Muscle of arm (tissue), 14 donors: Measurements from ENCODE around the gene IL36A. TPM values are rescaled to one million over a fixed set of nuclear protein-coding genes. Genes with fewer than 3 reads are reported as not detected.

Experiments
- DNase-seq: peaks from one replicate; pipeline ENCODE4 v3.0.0-alpha.2; 2013
- long read RNA-seq, 11 donors: transcript quantifications; one replicate each; lab custom pipeline, GENCODE V29; 2026
- polyA plus RNA-seq, 12 donors: library from polyadenylated mRNA; unstranded; fragments of 120-200 nt; gene quantifications; one replicate each; pipeline ENCODE4 v1.2.1, GENCODE V29; 2013; ENCODE audit not compliant: insufficient read length in 12 of 12

The IL36A gene
- polyA plus RNA-seq, result not detected
- long read RNA-seq, donor 1, result 0 reads
- long read RNA-seq, donor 2, result 0 reads
- long read RNA-seq, donor 3, result 0 reads
- long read RNA-seq, donor 4, result 0 reads
- long read RNA-seq, donor 5, result 0 reads
- long read RNA-seq, donor 6, result 0 reads
- long read RNA-seq, donor 7, result 0 reads
- long read RNA-seq, donor 8, result 0 reads
- long read RNA-seq, donor 9, result 0 reads
- long read RNA-seq, donor 10, result 0 reads
- long read RNA-seq, donor 11, result 0 reads

DNA sequence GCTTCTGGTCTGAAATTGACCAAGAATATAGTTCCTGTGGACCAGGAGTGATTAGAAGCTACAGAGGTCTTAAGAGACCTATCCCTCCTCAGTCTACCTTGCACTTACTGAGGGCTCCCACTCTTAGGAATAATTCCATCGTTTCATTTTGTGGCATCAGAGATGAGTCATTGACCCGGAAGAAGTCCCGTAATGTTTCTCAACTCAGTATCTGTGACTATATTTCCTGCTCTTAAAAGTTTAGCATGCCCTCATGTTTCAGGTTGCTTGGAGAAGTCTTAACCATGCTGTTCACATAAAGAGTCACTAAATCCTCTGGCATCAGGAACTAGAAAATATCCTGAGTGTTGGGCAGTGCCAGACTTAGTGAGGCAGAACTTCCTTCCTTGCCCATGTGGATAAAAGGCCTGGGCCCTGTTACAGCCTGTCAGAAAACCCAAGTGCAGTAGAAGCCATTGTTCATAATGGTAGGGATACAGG, at the start of gene IL36A:
TSS of gene IL36A (plus strand) at position 430 of the 480 bp plus-strand sequence. CDS start 413 bp downstream, outside the sequence.
- DNase-seq, result no peak

DNA sequence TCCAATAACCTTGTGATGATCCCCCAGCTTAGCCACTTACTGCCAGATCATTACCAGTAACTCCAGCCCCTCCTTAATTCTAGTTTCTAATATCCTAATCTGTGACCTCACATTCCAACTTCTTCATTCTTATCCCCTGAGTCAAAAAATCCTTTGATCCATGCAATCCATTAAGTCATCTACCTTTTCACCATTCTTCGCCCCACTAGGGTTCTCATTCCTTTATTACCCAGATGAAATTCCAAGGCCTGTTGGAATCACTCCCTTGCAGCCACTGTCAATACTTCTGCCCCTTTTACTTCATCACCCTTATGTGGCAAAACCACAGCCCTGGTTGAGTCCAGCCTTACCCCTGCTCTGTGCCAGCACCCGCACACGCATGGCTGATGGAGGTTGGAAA, 47.7 kb upstream of the IL36A start:
- no peak for DNase-seq

GRCh38 chr2:112958428-112959108, 46.7 kb upstream of the IL36A start:
- peak; percentile 35 for DNase-seq

DNA sequence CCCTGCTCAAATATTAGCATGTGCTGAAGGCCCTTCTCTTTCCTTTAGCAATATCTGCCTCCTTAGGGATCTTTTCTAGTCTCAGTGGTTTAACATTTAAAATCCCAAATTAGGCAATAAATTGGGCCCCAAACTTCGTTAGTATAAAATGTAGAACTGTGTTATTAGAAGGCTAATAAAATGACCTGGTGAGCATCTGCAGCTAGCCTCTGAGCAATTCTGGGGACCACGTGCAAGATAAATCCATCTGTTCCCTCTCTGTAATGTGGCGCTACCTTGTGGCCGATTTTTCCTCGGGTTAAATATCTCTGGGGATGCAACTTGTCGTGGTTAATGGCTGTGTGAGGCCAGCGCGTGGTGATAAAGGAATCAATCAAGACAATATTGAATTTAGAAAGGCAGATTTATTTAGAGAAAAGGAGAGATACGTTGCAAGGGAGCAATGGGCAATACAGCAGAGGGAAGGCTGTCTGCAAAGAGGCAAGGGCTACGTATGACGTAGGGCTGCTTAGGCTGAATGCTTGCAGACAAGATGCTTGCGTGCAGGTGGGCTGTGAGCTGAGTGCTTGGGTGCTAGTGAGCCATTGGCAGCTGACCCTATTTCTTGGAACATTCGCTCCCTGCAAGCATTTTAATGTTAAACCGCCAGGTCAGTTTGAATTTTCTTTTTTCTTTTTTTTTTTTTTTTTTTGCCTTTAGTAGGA, 46.0 kb upstream of the IL36A start:
- no peak for DNase-seq

GRCh38 chr2:112960230-112960825, 44.9 kb upstream of the IL36A start:
- DNase-seq, result no peak

- no peak for DNase-seq
Measured at GRCh38 chr2:112962308-112963175, 42.7 kb upstream of the IL36A start.

DNA sequence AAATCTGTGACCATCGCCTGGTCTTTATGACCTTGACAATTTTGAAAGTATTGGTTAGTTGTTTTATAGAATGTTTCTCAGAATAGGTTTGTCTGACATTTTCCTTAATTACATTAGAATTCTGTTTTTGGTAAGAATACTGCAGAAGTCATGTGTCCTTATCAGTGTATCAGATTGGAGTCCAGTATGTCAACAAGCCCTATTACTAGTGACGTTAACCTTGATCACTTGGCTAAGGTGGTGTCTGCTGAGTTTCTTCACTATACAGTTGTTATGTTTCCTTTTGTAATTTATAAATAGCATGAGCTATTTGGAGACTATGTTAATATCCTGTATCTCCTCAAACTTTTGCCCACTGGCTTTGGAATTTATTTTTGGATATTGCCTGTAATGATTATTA, 38.2 kb upstream of the IL36A start:
- DNase-seq, result no peak

DNA sequence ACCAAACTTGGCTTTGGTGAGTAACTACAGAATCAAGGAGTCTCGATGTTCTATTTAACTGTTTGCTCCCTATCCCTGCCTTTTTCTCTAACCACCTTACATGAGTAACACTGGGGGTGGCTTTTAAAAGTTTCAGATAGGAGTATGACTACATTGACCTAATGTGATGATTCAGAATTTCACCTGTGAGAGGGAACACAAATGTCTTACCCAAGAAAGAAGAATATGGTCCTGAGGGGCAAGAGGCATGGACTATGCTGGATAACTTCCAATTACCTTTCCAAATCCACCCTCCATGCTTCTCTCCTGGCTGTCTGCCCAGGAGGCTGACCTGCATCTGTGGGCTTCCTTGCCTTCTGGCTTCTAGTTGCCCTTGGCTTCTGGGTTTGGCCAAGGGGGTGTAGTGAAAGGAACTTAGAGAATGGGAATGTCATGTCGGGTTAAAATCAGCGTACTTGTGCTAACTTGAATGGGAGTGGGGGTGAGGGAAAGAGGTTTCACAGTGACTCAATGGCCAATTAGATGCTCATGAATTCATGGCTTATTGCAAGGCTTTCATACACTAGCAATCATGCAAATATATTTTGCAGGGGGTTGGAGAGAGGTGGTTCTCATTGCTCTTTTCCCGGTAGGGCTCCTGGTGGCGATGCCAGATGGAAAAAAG, 32.7 kb upstream of the IL36A start:
- no peak for DNase-seq

DNA sequence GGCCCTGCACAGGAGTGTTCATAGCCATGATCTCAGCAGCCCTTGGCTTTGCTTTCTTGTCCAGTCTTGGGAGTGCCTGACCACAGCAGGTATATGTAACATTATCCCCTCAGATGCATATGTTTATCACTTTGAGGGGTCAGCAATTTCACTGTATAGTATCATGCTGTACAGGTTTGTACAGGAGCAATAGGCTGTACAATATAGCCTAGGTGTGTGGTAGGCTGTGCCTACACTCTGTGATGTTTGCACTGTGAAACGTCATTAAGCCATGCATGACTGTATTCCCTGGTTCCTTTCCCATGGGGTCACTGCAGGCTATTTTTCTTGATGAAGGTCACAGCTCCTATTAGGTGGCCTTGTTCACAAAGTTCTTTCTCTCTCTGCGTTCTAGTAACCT, 32.1 kb upstream of the IL36A start:
- no peak for DNase-seq

DNA sequence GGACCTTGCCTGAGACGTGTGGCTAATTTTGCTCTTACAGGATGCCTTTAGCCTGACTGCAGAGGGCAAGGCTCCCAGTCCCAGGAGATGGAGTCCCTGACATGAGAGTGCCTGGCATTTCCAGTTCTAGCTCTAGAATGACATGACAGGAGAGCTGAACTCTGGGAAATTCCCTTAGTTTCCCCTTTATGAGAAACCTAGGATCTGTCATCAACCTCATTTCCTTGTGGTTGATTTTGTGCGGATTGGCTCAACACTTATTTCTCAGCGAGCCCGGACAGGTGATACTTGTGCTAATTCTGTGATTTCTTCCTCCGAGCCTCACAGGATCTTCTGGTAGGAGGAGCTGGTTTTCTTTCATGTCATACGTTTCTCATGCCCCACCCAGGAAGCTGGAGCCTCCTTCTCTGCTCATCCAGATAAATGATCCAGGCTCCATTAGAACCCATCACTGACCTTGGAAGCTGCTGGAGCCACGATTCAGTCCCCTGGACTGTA, 27.7 kb upstream of the IL36A start, which contains the start of gene IL36G:
TSS of gene IL36G (plus strand) at position 448 of the 498 bp plus-strand sequence. CDS start 633 bp downstream, outside the sequence.
- no peak for DNase-seq

DNA sequence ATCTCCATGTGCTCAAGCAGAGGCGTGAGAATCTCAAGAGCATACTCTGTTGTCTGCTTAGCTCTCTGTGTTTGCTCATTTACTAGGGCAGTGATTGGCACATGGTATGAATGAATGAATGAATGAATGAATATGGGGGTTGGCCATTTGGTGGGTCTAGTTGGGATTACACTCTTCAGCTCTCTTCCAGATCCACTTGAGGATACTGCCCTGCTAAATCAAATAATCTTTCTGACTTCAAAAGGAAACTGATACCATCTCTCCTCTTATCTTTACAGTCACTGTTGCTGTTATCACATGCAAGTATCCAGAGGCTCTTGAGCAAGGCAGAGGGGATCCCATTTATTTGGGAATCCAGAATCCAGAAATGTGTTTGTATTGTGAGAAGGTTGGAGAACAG, 25.5 kb upstream of the IL36A start:
- no peak for DNase-seq

- no peak for DNase-seq
Measured at GRCh38 chr2:112980537-112980936, 24.7 kb upstream of the IL36A start.

DNA sequence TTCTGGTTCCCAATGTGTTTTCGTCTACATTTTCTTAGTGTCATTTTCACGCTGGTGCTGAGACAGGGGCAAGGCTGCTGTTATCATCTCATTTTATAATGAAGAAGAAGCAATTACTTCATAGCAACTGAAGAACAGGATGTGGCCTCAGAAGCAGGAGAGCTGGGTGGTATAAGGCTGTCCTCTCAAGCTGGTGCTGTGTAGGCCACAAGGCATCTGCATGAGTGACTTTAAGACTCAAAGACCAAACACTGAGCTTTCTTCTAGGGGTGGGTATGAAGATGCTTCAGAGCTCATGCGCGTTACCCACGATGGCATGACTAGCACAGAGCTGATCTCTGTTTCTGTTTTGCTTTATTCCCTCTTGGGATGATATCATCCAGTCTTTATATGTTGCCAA, 20.2 kb upstream of the IL36A start:
- no peak for DNase-seq

- no peak for DNase-seq
Measured at GRCh38 chr2:112989611-112990010, 15.6 kb upstream of the IL36A start.

DNA sequence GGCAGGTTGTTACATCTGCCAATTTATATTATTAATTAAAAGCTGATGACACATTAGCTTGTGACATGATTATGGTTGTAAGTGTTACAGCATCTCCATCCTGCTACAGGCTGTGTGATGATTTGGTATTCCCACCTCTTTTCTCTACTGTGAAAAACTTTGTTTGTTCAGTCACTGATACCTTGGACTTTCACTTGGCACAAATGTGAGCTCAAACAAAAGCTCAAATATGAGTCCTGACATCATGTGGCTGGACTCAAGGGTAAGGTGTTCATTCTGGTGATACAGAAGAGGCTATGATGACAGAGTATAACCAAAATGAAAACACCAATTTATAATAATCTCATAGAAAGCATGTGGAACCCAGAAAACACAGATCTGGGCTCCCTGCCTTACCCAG, 11.4 kb upstream of the IL36A start:
- DNase-seq, result no peak

DNA sequence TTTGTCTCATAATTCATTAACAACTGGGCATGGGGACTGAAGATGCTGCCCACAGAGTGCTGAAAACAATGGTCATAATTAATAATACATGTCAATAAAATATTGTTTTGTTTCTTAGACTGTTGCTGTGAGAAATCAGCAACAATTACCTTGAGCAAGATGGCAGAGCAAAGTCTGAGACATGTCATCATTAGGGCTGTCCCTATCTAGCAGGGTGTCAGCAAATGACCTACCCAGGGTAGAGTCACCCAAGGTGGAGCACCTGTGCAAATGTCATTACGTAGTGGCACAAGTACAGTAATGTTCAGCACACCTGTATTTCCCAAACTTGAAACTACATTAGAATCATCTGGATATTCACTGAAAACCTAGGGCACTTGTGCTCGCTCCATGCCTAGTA, 10.6 kb upstream of the IL36A start:
- no peak for DNase-seq

DNA sequence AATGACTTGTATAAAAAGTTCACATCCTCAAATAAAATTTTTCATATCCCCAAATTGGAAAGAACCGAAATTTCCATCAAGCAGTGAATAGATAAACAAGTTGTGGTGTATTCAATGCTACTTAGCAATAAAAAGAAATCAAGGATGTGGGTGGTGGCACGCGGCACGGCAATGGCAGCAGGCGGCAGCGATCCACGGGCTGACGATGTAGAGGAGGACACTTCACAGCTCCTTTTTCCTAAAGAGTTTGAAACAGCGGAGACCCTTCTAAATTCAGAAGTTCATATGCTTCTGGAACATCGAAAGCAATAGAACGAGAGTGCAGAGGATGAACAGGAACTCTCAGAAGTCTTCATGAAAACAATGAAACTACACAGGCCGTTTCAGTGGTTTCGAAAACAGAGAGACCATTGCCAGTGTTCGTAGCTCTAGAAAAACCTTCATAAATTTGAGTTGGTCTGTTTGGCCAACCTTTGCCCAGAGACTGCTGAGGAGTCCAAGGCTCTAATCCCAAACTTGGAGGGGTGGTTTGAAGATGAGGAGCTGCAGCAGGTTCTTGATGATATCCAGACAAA, 9.8 kb upstream of the IL36A start:
- DNase-seq, result no peak

- DNase-seq, result no peak
Measured at GRCh38 chr2:112996635-112997034, 8.6 kb upstream of the IL36A start.

GRCh38 chr2:112997151-112997550, 8.1 kb upstream of the IL36A start:
- DNase-seq, result no peak

DNA sequence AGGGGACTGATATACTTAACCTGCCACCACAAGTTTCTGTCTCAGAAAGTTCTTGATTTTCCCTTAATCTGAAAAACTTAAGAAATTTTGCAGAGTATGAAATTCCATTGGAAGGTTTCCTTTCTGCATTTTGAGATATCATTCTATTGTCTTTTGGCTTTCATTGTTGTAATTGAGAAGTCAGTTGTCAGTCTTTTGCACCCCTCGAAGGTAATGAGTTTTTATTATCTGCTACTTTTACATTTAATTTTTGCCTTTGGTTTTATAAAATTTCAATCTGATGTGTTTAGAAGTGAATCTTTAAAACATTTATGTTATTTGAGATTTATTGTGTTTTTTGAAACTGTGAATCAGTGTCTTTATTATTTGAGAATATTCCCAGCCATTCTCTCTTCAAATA, 4.8 kb upstream of the IL36A start:
- DNase-seq, result no peak
